Prostate gland (tissue), 2 donors: ENCODE results near the gene SAMSN1. TPM values are rescaled to one million over a fixed set of nuclear protein-coding genes. Genes with fewer than 3 reads are reported as not detected.
"Not testable (repeated sequence)": the region's sequence is repeated elsewhere in the genome, so short reads cannot be mapped to it uniquely, and the experiment has no call there.

Experiments used
- DNase-seq: peaks from one replicate; pipeline ENCODE4 v3.0.0-alpha.2; 2019; ENCODE audit warnings: low spot score
- H3K27ac ChIP-seq, 2 donors: fragments of 200-600 bp; sonication (generic); 2 replicates each; pipeline ENCODE4 v1.5.1; 2017 to 2019
- H3K27me3 ChIP-seq: fragments of 200-600 bp; sonication (generic); replicated peaks from 2 replicates; pipeline ENCODE4 v1.5.1; 2019; ENCODE audit not compliant: insufficient read depth
- H3K36me3 ChIP-seq, 2 donors: fragments of 200-600 bp; sonication (generic); 1 replicate in 1 of 2; 2 replicates in 1 of 2; pipeline versions ENCODE4 v1.5.1 to v1.8.1; 2017 to 2019
- H3K4me1 ChIP-seq: fragments of 200-600 bp; sonication (generic); replicated peaks from 2 replicates; pipeline ENCODE4 v1.5.1; 2019
- H3K4me3 ChIP-seq, 2 donors: fragments of 200-600 bp; sonication (generic); 2 replicates each; pipeline ENCODE4 v1.5.1; 2017 to 2019
- H3K9me3 ChIP-seq: fragments of 200-600 bp; sonication (generic); 2 replicates; pipeline ENCODE4 v1.5.1; 2017
- POLR2A ChIP-seq: fragments of 450-650 bp; IDR thresholded peaks from one replicate; pipeline ENCODE4 v1.6.1; 2016; ENCODE audit warnings: antibody characterized with exemption, mild to moderate bottlenecking
- POLR2AphosphoS5 ChIP-seq: sonication (generic); formaldehyde crosslinking; IDR thresholded peaks from one replicate; pipeline ENCODE4 v1.6.1; 2017; ENCODE audit warnings: antibody characterized with exemption
- WGBS: methylation state at CpG from one replicate; pipeline ENCODE4 v1.1.5; 2018; 5-methylcytosine and 5-hydroxymethylcytosine counted together
- intact Hi-C: fragments of 100-400 bp; cut with DNase I; formaldehyde crosslinking; loops from one replicate; pipeline ENCODE4 v1.14.2; 2022
- total RNA-seq, 2 donors: library from RNA; depleted of rRNA; stranded (reverse); fragments of >200 nt; gene quantifications; one replicate each; pipeline ENCODE4 v1.1.0, GENCODE V29; 2016
- TF ChIP-seq, protein P1 (sequence below), 4 experiments: fragments of 200-600 bp in 2 of 4; fragments of 450-650 bp in 2 of 4; sonication (generic) in 2 of 4; IDR thresholded peaks; 1 replicate in 3 of 4; 2 replicates in 1 of 4; pipeline ENCODE4 v1.5.1; 2016 to 2019; ENCODE audit warnings: antibody characterized with exemption in 4 of 4, mild to moderate bottlenecking in 2 of 4, moderate library complexity in 2 of 4

Gene SAMSN1
- total RNA-seq, 2 donors from 2014 or later = 1.1 TPM

DNA sequence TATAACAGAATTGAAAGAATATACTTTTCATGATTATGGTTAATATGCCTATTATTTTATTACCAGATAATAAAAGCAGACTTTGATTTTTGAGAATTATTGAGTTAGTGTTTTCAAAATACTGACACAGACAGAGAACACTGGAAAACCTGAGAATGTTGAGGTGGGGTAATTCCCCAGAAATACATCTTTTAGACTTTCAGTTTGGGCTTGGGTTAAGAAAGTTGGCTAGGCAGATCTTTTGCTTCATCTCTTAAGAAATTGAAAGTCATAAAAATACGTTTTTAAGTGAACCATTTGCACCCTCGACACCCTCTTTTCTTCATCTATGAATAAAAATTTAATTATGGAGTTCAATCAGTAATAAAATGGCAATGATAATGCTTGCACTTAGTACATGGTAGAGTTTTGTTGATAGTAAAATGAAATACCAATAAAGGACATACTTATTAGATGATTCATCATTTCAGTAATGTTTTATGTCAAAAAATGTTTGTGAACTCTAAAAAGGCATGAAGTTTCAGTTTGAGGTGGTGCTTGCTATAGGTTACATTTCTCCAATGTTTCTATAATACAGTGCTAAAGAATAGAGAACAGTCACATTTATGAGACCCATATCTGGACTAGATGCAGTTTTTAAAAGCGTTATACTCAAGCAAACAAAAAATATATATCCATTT, 1.9 kb upstream of the SAMSN1 start:
- no peaks in the 10 kb centered on the region for H3K9me3 ChIP-seq
- intact Hi-C loops = no loop called here
- DNase-seq = no peak
- H3K4me1 ChIP-seq = no peaks in the 10 kb centered on the region
- WGBS = 45% methylated on average over 3 of the region's 3 CpGs
- no peak overlapping the region for H3K27ac ChIP-seq
- H3K36me3 ChIP-seq = no peaks in the 10 kb centered on the region
- H3K27me3 ChIP-seq = no peaks in the 10 kb centered on the region
- no peak for TF ChIP-seq POLR2AphosphoS5
- no peak for TF ChIP-seq POLR2A
- TF ChIP-seq, protein P1, sequence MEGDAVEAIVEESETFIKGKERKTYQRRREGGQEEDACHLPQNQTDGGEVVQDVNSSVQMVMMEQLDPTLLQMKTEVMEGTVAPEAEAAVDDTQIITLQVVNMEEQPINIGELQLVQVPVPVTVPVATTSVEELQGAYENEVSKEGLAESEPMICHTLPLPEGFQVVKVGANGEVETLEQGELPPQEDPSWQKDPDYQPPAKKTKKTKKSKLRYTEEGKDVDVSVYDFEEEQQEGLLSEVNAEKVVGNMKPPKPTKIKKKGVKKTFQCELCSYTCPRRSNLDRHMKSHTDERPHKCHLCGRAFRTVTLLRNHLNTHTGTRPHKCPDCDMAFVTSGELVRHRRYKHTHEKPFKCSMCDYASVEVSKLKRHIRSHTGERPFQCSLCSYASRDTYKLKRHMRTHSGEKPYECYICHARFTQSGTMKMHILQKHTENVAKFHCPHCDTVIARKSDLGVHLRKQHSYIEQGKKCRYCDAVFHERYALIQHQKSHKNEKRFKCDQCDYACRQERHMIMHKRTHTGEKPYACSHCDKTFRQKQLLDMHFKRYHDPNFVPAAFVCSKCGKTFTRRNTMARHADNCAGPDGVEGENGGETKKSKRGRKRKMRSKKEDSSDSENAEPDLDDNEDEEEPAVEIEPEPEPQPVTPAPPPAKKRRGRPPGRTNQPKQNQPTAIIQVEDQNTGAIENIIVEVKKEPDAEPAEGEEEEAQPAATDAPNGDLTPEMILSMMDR (IDR thresholded peaks at IDR 0.05) = no peak
- no peak overlapping the region for H3K4me3 ChIP-seq

DNA sequence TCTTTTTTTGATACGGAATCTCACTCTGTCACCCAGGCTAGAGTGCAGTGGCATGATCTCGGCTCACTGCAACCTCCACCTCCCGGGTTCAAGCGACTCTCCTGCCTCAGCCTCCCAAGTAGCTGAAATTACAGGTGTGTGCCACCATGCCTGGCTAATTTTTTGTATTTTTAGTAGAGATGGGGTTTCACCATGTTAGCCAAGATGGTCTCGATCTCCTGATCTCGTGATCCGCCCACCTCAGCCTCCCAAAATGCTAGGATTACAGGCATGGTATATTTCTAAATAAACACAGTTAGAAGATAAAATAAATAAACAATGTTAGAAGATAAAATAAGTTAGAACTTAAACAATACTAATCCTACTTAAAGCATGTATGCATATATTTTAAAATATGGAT, 604 bp upstream of the SAMSN1 start:
- H3K27ac ChIP-seq, H3K9me3 ChIP-seq, H3K4me3 ChIP-seq, DNase-seq, H3K36me3 ChIP-seq, intact Hi-C loops, H3K27me3 ChIP-seq, H3K4me1 ChIP-seq: not testable (repeated sequence)
- WGBS = 94% methylated on average over 7 of the region's 7 CpGs

DNA sequence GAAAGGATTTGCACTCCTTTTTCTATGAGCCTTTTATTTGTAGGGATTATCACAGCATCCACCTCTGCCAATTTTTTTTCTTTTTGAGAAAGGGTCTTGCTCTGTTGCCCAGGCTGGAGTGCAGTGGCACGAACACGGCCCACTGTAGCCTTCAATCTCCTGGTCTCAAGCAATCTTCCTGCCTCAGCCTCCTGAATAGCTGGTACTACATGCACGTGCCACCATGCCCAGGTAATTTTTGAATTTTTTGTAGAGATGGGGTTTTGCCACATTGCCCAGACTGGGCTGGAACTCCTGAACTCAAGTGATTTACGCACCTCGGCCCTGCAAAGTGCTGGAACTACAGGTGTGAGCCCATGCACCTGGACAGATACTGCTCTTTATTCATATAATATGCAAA, 2.1 kb downstream of the SAMSN1 start:
- no peak for TF ChIP-seq POLR2AphosphoS5
- intact Hi-C loops = no loop called here
- no peaks in the 10 kb centered on the region for H3K4me1 ChIP-seq
- no peak overlapping the region for H3K4me3 ChIP-seq
- WGBS = 88% methylated on average over 5 of the region's 5 CpGs
- H3K27ac ChIP-seq = no peak overlapping the region
- DNase-seq = no peak
- H3K27me3 ChIP-seq = no peaks in the 10 kb centered on the region
- H3K9me3 ChIP-seq = no peaks in the 10 kb centered on the region
- H3K36me3 ChIP-seq = no peaks in the 10 kb centered on the region

DNA sequence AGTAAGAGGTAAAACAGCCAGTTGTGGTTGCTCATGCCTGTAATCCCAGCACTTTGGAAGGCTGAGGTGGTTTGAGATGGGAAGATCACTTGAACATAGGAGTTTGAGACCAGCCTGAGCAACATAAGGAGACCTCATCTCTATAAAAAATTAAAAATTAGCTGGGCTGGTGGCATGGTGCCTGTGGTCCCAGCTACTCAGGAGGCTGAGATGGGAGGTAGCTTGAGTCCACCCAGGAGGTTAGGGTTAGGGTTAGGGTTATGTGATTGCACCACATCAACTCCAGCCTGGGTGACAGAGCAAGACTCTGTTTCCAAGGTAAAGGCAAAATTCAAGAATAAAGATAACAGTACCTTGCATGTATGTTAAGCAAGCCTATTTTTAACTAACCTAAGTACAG, 3.5 kb downstream of the SAMSN1 start:
- H3K4me3 ChIP-seq = no peak overlapping the region

DNA sequence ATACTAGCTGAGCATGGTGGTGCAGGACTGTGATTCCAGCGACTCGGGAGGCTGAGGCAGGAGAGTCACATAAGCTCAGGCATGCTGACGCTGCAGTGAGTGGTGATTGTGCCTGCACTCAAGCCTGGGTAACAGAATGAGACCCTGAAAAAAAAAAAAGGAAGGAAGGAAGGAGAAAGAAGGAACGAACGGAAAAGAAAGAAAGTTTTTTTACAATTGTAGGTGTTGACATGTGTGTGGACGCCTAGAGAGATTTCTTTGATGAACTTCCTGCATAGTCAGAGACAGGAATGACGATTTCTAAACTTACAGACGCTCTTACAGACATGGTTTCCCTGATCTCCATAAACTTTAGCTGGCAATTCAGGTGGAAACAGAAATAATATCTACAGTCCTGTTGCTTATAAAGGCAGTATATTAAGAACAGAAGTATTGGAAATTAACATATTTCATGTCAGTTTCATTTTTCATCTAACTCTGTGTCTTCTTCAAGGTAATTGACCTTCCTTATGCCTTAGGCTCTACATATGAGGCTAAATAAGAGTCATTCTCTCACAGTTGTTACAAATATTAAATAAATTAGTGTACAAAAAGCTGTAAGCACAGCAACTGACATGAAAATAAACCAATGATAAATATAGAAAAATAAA, 4.1 kb downstream of the SAMSN1 start:
- no peak overlapping the region for H3K27ac ChIP-seq
- no peaks in the 10 kb centered on the region for H3K9me3 ChIP-seq
- H3K36me3 ChIP-seq = no peaks in the 10 kb centered on the region
- no peak for DNase-seq
- no peak overlapping the region for H3K4me3 ChIP-seq
- WGBS = 62% methylated on average over 8 of the region's 8 CpGs
- no peaks in the 10 kb centered on the region for H3K27me3 ChIP-seq
- TF ChIP-seq, protein P1 (IDR thresholded peaks at IDR 0.05) = no peak
- TF ChIP-seq POLR2AphosphoS5 (no peak), POLR2A (no peak)
- H3K4me1 ChIP-seq = no peaks in the 10 kb centered on the region
- intact Hi-C loops = no loop called here

More for the DNA sequence above, 3.5 kb downstream of the SAMSN1 start:
- H3K36me3 ChIP-seq = no peaks in the 10 kb centered on the region
- H3K27ac ChIP-seq = no peak overlapping the region
- H3K27me3 ChIP-seq = no peaks in the 10 kb centered on the region
- TF ChIP-seq POLR2A = no peak
- TF ChIP-seq, protein P1 (IDR thresholded peaks at IDR 0.05) = no peak
- TF ChIP-seq POLR2AphosphoS5 = no peak
- no peak for DNase-seq
- no peaks in the 10 kb centered on the region for H3K9me3 ChIP-seq
- no peaks in the 10 kb centered on the region for H3K4me1 ChIP-seq
- intact Hi-C loops = no loop called here

DNA sequence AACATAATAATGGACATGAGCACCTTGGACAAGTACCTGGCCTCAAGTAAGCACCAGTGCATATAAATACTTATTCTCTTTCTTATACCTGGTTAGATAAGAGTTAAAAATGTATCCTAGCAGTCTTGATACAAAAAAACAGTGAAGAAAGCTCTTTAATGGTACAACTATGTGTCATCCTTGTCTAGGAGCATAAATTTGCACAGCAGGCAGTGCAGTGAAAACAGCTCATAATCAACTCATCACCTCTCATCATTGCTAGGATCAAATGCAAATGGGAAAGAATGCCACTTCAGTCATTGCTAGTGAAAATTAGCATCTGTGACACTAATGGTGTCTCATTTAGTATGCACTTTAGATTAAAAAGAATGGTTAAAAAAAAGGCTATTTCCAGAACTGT, 7.6 kb downstream of the SAMSN1 start:
- H3K4me3 ChIP-seq = no peak overlapping the region
- H3K27ac ChIP-seq = no peak overlapping the region
- no peaks in the 10 kb centered on the region for H3K27me3 ChIP-seq
- no peaks in the 10 kb centered on the region for H3K9me3 ChIP-seq
- no peaks in the 10 kb centered on the region for H3K4me1 ChIP-seq
- H3K36me3 ChIP-seq = no peaks in the 10 kb centered on the region
- intact Hi-C loops = no loop called here
- TF ChIP-seq, protein P1 (IDR thresholded peaks at IDR 0.05) = no peak
- no peak for TF ChIP-seq POLR2AphosphoS5
- TF ChIP-seq POLR2A = no peak
- no peak for DNase-seq
